Stimulated activated CD8-positive, alpha-beta memory T cell treated with anti-CD3 and anti-CD28 coated beads, Interleukin-2, amount 100 ng/mL, for 1 hour (primary cell): ENCODE measurements around the gene ATP13A2.
"Not testable (repeated sequence)": the region's sequence is repeated elsewhere in the genome, so short reads cannot be mapped to it uniquely, and the experiment has no call there.

Experiments
- DNase-seq, 2 donors: peaks; one replicate each; pipeline ENCODE4 v3.0.0-alpha.2; 2020; ENCODE audit warnings: low read depth in 2 of 2

The ATP13A2 gene

DNA sequence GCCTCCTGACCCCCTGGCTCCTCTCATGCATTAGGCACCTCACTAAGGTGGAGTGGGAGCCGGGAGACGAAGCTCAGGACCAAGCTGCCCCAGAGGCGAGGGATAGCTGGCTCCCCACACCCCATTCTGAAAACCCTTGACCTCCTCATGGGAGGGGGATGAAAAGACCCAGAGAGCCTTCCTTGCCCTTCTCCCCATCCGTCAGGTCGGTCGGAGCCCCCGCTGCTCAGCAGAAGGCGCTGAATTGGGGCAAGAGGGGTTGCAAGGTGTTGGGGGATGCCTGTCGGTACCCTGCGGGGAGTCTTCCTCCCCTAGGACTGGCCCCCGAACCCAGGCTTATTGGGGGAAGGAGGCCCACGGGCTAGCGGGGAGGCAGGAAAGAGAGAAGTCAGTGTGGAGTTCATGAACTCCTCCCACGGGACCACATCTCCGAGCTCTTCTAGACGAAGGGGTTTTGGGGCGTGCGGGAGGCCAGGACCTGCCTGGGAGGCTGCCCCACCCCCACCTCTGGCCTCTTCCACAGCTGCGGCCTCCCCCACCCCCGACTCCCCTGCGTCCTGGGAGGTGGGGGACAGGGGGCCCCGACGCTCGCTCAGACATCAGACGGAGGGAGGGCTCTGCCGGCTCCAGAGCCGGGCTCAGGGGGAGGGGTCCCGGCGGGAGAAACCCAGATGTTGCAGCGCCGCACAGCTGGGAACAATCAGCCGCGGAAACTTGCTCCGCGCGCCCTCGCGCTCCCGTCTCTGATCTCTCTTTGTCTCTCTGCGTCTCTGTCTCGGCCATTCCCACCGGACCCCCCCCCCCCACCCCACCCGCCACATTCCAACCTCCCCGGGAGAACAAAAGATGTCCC is 32.0 kb downstream of the ATP13A2 start:
- no peak for DNase-seq

DNA sequence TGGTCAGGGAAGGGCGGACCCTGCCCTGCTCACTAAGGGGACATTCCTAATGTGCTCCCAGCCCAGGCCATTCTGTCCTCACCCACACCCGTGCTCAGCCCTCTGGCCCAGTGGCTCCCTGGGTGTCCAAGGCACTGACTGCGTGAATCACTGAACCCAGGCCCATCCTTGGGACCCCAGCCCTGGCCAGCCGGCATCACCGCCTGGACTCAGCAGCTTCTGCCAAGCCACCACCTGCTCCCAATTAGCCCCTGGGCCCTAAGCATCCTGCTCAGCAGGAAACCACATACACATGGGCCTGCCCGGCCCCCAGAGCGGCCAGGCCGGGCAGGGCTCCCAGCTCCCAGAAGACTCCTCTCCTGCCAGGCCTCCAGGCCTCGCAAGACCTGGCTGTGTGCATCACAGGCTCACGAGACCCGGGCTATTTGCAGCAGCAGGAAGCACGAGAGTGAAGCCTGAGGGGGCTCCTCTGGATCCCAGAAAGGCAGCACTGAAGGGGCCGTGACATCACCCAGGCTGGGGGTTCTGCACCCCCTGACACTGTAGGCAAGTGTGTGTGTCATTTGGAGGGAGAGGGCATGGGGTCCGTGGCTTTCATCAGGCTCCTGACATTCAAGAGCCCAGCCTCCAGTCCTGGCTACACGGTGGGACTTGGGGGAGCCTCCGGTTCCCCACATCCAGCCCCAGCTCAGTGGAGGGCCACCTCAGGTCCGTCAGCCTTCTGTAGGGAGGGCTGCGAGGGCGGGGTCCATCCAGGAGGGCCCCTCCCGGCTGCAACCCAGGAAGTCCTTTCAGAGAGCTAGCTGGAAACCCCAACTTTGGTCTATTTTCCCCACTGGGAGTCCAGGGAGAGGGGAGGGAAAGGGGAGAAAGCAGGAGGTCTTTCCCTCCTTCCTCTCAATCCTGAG is 32.9 kb downstream of the ATP13A2 start:
- no peak for DNase-seq

DNA sequence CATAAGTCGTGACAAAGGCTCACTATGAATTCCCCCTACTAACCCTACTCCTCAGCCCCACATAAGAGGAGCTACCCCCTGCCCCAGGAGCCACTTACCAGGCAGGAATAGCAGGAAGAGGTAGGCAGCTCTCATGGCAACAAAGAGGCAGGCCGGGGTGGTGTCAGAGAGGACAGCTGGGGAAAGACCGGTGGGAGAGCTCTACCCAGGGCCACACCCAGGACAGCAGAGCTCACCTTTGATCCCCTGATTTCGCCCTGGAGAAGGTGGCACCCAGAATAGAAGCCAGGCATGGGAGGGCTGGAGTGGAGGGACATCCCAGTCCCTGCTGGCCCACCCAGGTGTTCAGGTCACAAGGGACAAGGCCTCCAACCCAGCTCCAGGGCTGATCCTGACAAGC is 33.6 kb downstream of the ATP13A2 start:
- DNase-seq, result no peak

DNA sequence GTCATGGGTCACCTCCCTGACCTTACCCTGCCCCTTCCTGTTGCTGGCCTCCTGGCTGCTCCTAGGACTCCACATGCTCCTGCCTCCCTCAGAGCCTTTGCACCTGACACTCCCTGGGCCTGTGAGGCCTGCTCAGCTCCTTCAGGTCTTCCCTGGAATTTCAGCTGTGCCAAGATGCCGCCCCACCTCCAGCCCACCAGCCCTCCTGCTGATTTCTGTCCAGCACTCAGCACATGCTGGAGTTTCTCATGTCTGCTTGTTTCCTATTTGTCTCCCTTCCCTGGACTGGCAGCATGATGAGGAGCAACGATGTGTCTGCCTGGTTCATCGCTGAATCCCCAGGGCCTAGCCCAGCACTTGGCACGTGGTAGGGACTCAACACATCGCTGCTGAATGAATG is 34.4 kb downstream of the ATP13A2 start:
- no peak for DNase-seq

DNA sequence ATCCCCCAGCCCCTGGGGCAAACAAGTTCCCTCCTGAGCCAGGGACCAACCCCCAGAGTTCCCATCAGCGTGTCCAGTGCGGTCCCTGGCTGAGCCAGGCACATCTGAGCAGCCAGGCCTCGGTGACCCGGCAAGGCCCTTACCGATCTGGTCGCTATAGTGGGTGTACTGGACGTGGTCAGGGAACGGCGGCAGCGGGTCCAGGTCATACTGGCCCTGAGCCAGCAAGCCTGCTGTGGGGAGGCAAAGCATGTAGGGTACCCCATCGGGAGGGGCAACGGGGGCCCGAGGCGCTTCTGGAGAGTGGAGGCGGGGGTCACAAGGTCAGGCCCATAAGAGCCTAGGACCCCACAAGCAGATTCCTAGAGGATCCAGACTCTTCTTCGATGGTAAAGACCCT is 34.8 kb downstream of the ATP13A2 start:
- no peak for DNase-seq

DNA sequence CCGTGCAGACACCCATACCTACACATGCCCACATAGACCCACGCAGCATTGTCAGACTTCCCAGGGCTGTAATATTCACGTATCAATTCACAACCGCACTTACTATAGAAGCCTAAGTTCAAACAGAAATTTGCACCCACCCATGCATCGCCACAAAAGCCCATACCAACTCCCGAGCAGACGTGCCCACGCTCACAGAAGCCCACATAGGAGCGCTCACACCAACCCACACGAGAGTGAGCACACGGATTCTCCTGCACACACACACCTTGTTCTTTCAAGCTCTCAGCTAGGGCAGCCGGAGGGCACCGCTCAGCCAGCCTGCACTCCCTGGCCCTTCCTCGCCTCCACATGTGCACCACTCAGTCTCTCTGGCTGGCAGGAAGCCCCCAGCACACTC is 35.9 kb downstream of the ATP13A2 start:
- no peak for DNase-seq

DNA sequence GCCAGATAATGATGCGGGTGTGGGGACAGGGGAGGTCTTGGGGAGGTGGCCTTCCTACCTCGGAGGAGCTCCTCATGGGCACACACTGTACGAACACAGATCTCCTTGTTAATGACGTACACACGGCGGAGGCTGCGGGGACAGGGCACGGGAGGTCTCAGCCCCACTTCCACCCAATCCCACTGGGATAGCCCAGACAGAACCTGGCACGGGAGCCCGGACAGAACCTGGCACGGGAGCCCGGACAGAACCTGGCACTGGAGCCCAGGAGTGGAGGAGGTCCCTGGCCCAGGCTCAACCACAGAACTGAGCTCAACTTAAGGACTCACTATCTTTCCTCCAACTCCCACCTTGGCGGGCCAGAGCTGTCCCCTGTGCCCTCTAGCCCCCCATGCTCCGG is 36.5 kb downstream of the ATP13A2 start:
- no peak for DNase-seq

DNA sequence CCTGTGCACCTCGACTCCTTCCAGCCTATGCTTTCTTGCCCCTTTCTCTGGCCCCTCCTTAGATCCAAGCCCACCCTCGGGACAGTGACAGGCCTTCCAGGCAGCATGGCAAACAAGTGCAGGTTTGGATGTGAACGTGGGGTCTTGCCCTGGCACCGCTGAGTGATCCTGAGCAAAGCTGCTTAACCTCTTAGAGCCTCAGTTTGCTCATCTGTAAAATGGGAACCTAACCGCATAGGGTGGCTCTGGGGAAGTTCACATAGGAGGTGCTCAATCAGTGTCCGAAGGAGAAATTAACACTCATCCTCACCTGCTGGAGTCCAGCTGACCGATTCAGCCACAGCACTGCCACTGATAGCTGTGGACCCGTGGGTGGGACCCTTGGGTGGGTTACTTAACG is 38.5 kb downstream of the ATP13A2 start:
- no peak for DNase-seq

DNA sequence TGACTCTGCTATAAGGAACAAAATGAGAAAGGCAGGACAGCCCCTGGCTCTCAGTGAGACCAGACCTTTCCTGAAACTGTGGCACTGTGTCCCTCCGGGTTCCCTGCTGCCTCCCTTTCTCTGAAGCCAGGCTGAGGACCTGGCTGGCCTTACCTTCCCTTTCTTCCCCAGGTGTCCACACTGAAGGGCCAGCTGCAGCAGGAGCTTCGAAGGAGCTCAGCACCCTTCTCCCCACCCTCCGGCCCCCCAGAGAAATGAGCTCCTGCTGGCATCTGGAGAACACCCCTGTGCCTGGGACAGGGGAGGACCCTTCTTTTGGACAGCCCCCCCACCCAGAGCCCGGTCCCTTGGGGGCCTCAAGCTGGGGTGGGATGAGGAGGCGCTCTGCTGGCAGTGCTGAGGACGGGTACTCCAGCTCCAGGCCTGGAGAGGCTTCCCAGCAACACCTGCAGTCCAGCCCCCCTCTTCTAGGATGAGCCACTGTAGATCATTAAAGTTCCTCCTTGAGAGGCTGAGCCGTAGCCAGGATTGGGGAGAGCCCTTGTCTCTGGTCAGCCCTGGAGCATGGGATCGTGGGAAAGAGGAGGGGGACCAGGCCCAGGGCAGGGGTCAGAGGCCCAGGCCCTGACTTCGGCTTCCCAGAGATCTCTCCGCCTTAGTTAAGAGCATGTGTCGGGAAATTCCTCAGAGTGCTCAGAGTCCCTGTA is 39.4 kb downstream of the ATP13A2 start:
- DNase-seq, result no peak

DNA sequence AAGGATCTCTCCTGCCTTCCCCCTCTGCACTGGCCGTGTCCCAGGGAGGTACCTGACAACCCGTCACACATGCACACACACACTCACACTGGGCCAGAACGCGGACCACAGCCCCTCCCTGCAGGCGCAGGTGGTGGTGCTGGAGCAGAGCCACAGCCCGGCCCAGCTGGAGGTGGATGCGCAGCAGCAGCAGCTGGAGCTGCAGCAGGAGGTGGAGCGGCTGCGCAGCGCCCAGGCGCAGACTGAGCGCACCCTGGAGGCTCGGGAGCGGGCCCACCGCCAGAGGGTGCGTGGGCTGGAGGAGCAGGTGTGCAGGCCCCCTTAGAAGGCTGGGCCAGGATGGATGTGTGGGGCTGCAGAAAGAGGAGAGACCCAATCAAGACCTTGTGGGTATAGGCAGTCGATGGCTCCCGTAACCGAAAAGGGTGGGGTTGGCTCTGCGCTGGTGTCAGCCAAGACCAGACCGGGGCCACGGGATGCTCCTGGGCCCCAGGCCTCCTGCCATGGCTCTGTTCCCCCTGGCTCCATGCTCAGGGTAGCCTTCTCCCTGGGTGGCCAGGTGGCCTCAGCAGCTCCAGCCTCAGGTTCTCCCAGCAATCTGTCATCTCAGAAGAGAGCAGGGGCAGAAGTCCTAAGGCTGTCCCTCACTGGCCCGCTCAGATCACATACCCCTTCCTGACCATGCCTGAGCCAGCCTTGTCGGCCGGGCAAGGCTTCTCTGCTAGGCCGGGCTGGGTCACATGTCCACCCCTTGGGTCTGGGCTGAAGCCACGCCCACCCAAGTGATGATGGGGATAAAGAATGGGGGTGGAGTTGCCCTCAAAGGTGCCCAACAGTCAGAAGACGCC is 40.2 kb downstream of the ATP13A2 start:
- no peak for DNase-seq

DNA sequence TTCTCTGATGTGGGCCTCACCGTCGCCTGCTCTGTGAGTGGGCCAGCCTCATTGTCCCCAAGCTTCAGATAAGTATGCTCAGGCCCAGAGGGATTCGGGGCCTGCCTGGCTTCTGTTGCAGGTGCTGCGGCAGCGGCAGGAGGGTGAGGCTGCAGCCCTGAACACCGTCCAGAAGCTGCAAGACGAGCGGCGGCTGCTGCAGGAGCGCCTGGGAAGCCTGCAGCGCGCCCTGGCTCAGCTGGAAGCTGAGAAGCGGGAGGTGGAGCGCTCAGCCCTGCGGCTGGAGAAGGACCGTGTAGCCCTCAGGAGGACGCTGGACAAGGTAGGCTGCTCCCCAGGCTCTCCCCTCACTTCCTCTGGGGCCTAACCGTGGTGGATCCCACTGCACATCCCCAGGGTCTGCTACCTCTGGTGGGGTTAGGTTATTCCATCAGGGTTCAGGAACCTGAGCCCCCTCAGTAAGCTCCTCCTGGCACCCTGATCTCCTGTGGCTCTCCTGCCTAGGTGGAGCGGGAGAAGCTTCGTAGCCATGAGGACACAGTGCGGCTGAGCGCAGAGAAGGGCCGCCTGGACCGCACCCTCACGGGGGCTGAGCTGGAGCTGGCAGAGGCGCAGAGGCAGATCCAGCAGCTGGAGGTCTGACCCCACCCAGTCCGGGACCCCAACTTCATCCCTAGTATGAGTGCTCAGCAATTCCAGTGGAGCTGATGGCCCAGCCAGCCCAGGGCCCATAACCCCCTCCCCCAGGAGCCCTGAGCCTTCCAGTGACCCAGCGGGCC is 41.4 kb downstream of the ATP13A2 start:
- no peak for DNase-seq

DNA sequence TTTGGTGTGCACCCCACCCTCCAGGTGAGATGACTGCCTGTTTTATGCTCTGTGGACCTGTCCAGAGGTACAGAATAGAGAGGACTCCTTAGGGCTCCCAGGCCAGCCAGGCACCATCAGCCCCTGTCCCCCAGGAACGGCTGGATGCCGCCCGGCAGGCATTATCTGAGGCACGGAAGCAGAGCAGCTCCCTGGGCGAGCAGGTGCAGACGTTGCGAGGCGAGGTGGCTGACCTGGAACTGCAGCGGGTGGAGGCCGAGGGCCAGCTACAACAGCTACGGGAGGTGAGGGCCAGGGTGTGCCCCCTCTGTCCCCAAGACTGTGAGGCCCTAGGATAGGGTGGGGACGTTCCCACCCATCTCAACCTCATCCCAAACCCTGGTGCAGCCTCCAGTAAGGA is 42.1 kb downstream of the ATP13A2 start:
- DNase-seq, result no peak

DNA sequence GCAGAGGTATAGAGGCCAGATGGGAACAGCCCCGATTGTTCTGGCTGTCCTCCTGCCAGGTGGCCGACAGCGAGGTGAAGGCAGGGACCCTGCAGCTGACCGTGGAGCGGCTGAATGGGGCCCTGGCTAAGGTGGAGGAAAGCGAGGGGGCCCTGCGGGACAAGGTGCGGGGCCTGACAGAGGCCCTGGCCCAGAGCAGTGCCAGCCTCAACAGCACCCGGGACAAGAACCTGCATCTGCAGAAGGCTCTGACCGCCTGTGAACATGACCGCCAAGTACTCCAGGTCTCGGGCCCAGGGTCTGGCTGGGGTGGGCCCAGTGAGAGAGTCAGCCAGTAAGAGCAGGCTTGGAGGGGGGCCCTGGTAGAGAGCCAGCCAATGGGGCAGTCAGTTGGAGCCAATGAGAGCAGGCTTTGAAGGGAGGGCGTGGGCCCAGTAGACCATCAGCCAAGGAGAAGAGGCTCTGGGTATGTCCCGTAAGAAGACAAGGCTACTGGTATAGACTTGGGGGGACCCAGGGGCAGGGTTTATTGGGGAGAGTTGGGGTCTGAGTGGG is 42.6 kb downstream of the ATP13A2 start:
- no peak for DNase-seq

DNA sequence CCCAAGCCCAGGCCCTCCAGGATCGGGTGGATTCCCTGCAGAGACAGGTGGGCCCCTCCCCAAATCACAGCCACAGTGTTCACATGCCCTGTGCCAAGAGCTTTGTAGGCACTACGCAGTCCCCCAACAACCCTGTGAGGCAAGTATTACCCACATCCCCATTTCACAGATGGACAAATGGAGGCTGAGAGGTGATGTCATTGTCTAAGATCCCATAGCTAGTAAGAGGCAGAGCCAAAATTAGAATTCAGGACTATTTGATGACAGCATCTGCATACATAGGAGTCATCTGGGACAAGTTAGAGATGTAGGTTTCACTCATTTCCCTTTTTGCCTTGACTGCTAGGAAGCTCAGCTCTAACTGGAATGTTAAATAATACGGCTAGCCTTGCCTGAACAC is 43.4 kb downstream of the ATP13A2 start:
- DNase-seq, result no peak

DNA sequence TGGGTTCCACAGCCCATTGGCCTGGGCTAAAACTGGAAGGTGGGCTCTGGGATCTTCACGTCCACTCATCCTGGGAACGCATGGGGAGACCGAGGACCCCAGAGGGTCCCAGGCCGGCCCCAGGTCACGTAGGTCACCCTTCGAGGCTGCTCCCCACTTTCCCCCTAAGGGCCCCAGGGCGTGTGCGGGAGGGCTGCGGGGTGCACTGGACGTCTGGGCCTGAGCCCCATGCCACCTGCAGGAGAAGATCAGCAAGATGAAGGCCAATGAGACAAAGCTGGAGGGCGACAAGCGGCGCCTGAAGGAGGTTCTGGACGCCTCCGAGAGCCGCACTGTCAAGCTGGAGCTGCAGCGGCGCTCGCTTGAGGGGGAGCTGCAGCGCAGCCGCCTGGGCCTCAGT is 43.8 kb downstream of the ATP13A2 start:
- DNase-seq, result no peak

DNA sequence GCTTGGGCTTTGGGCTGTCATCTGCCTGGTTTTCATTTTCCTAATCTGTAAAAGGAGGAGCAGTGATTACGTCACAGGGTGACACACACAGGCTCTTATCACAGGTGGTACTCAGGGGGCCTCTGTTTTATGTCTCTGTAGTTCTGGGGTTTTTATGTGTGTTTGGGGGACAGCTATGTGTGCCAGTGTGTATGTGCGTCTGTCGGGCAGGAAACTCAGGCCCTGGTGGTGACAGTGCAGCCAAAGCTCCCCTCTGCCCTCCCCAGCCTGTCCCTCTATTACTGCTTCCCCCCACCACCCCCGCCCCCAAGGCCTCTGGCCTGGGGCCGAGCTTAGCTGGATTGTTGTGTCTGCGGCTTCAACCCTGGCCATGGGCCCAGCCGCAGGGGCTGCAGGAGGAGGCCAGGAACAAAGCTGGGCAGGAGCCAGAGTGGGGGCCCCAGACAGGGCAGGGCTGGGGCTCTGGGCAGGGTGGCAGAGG is 44.6 kb downstream of the ATP13A2 start:
- no peak for DNase-seq

DNA sequence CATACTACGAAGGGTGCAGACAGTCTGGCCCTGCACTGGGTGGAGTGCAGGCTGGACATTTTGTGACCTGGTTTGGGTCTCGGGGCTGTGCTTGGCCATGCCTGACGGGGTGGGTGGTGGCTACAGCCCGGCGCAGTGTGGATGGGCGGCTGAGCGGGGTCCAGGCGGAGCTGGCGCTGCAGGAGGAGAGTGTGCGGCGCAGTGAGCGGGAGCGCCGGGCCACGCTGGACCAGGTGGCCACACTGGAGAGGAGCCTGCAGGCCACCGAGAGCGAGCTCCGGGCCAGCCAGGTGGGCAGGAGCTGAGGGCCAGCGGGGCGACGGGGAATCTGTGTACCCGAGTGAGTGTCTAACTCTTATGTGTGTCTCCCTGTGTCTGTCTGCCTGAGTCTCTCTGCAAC is 45.4 kb downstream of the ATP13A2 start:
- DNase-seq, result no peak

DNA sequence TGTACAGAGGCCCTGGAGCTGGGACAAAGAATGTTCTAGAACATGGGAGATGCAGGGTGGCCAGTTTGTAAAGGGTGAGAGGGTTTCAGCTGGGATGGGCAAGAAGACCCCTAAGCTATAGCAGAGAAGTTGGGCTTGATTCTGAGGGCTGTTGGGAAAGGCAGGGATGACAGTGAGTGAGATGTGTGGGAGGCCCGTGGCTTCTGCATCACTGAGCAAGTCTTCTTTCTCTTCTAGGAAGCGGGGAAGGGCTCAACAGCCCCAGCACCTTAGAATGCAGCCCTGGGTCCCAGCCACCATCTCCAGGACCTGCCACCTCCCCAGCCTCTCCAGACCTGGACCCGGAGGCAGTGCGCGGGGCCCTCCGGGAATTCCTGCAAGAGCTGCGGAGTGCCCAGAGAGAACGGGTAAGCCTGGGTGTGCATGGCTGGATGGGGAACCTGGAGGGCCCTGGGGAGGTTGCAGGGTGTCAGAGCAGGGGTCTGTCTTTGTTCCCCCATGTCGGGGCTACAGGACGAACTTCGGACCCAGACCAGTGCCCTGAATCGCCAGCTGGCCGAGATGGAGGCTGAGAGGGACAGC is 46.2 kb downstream of the ATP13A2 start:
- DNase-seq, result no peak

DNA sequence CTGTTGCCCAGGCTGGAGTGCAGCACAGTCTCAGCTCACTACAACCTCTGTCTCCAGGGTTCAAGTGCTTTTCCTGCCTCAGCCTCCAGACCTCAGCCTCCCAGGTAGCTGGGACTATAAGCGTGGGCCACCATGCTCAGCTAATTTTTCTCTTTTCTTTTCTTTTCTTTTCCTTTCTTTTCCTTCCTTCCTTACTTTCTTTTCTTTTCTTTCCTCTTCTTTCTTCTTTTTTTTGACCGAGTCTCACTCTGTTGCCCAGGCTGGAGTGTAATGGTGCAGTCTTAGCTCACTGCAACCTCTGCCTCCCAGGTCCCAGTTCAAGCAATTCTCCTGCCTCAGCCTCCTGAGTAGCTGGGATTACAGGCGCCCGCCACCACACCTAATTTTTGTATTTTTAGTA is 47.6 kb downstream of the ATP13A2 start:
- not testable (repeated sequence) for DNase-seq
